GM15510 (cell line): ENCODE results near the gene CYSLTR2.

Experiments
- POLR2A ChIP-seq: IDR thresholded peaks from 3 replicates; pipeline ENCODE4 v1.6.1; 2011; ENCODE audit warnings: borderline replicate concordance; ENCODE audit not compliant: insufficient read length; ENCODE audit errors: extremely low read depth

CYSLTR2 gene

DNA sequence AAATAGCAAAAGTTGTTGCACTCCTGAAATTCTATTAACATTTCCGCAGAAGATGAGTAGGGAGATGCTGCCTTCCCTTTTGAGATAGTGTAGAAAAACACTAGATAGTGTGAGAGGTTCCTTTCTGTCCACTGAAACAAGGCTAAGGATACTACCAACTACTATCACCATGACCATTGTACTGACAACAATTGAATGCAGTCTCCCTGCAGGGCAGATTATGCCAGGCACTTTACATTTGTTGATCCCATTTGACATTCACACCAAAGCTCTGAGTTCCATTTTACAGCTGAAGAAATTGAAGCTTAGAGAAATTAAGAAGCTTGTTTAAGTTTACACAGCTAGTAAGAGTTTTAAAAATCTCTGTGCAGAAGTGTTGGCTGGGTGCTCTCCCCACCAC, 55.0 kb downstream of the CYSLTR2 start:
- no peak for TF ChIP-seq POLR2A

DNA sequence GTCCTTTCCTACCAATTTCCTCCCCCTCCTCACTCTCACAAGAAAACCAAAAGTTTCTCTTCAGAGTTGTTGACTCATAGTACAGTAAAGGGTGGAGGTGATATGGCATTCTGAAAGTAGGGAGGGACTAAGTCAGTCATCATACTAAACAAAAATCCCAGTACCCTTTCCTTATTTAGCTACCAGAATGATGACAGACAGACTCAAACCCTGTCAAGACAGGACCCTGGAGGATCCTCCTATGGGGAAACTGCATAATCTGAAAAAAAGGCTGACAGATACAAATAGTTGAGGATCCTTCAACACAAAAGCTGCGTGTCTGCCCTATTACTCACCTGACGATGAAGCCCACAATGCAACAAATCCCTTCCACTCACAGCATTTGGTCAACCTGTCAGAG, 55.5 kb downstream of the CYSLTR2 start:
- no peak for TF ChIP-seq POLR2A

DNA sequence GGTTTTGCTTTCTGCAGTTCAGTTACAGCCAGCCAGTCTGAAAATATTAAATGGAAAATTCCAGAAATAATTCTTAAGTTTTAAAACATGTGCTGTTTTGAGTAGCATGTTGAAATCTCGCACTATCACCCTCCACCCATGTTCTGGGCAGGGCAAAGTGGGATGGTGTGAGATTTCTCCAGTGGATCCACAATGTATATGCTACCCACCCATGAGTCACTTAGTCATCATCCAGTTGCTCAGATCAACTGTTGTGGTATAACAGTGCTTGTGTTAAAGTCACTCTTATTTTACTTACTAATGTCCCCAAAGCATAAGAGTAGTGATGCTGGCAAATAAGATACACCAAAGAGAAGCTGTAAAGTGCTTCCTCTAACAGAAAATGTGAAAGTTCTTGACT, 56.4 kb downstream of the CYSLTR2 start:
- no peak for TF ChIP-seq POLR2A

DNA sequence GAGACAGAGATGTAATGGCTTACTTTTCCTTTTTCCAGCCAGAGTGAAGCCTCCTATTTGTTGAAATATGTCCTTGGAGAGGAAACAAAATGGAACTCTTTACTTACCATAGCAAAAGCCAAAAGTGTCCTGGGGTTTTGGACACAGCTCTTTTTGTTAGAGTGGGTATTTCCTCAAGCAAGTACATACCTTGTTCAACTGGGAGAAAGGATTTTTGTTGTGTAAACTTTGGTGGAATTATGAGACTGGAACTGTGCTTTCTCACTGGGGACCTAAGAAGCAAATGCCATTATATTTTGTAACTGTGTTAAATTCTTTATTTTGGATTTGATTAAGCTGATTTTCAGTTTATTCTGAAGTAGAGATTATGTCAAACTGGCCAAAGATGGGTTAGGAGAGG, 58.4 kb downstream of the CYSLTR2 start:
- no peak for TF ChIP-seq POLR2A

DNA sequence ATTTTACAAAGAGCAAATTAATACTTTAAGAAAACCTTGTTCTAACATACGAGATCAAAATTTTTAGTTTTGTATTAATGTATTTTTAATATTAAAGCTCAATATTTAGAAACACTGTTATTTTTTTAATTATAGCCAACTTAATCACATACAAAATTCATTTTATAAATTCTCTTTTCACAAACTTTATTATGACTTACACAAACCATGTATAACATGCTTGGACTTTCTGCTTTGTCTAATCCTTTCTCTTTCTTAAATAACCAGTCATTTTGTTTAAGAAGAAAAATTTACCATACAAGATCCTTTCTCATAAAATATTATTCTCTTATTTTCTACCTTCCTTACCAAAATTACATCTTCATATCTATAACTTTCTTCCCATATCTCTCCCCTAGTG, 62.2 kb downstream of the CYSLTR2 start:
- no peak for TF ChIP-seq POLR2A

DNA sequence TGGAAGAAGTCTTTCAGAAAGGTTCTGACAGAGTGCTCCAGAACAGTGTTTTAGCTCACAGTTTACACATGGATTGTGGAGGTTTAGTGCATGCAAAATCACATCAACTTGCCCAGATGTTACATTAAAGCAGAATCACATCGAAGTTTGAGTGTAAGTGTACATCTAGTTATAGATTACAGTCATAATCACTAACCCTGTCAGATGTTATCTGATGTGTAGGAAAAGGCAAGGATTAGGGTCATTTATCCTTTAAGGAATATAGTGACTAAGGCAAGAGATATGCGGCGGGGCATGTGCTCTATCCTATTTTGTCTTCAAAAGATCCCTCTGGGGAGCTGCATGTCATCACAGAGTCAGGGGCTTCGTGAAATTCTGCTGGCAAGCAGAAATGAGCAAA, 66.9 kb downstream of the CYSLTR2 start:
- TF ChIP-seq POLR2A, result no peak

DNA sequence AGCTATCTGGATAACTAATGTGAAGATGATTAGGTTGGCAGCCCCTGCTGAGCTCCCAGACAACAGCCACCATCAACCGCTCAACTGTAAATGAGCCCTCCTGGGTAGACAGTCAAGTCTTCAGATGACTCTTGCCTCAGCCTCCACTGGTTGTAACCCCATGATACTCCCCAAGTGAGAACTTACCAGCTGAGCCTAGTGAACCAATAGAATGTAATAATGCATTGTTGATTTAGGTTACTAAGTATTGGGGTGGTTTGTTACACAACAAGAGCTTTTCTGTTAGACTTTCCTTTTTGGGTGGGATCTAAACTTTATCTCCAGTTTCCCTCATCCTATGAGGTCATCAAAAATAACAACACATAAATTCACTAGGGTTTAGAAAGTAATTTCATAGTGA, 69.4 kb downstream of the CYSLTR2 start:
- no peak for TF ChIP-seq POLR2A

DNA sequence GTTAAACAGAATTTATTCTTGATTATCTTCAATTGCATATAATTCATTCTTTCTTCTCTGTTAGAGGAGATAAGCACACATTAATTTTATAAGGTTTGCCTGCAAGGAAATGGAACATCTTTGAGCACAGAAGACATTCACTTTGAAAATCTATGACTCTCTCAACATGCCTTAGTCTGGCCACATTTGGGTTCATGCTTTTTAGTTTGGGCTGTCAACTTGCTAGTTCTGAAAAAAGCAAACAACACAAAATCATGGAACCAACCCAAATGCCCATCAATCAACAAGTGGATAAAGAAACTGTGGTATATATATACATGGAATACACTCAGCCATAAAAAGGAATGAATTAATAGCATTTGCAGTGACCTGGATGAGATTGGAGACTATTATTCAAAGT, 71.5 kb downstream of the CYSLTR2 start:
- TF ChIP-seq POLR2A, result no peak

DNA sequence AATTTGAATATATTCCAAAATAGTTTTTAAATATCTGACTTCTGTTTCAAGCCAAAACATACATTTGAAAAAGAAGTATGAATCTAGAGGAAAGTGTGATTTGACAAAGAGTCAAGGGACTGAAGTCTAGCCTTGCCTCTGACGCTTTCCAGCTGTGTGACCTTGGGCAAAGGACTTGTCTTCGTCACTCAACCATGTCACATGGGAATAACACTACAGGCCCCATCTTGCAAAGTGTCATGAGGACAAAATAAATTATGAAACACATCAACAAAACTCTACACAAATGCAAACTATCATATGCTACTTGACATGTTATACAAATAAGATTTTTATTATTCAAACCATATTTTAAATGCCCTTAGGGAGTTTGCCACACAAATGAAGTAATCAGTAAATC, 73.0 kb downstream of the CYSLTR2 start:
- TF ChIP-seq POLR2A, result no peak

DNA sequence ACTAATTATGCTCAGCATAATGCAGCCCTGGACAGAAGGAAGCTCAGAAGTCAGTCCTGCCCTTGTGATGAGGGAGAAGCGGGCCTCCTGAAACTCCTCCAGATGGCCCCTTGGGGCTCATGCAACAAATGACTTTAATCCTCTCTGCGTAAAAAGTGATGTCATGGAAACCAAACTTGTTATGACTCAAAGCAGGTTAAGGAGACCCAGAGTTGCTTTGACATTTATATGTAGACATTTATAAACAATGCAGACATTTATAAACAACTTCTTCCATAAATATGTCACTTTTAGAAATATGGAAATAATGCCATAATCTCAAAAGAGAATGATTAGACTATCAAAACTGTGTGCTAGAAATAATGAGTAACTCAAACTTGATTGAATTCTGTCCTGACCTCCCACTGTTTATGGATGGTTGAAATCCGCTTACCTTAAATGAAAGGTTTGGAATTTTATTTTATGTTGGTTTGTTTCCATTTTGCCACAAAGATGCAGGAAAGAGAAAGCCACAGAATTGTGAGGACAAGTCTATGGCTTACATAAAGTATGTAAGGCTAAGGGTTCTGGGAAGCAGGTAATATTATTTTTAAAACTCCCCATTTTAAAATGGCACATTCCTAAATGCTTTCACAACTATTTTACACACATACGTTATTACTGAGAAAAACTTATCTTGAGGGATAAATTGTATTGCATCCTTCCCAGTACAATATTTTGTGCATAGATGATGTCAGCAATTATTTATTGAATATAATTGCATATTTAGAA, 73.7 kb downstream of the CYSLTR2 start:
- TF ChIP-seq POLR2A, result no peak

DNA sequence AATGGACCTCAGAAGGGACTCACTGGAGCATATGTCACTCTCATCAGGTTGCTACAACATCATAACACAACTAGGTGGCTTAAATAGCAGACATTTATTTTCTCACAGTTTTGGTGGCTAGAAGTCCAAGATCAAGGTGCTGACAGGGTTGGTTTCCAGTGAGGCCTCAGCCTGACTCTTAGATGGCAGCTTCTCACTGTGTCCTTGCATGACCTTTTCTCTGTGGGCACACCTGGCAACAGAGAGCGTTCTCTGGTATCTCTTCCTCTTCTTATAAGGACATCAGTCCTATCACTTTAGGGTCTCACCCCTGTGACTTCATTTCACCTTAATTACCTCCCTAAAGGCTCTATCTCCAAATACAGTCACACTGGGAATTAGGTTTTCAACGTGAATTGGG, 74.5 kb downstream of the CYSLTR2 start:
- TF ChIP-seq POLR2A, result no peak

DNA sequence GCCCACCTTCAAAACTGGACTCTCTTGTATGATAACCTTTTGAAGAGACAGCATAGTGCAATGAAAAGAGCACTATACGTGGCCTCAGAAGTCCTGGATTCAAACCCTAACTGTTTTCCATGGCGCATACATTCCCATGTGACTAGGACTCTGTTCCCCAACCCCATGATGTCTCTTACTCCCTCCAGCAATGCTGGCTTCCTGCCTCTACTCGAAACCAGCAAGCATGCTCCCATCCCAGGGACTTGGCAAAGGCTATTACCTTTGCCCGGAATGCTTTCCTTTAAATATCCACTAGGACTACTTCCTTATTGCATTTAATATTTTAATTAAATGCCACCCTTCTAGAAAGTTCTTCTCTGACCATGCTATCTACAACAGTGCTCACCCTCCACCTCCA, 75.1 kb downstream of the CYSLTR2 start:
- no peak for TF ChIP-seq POLR2A

DNA sequence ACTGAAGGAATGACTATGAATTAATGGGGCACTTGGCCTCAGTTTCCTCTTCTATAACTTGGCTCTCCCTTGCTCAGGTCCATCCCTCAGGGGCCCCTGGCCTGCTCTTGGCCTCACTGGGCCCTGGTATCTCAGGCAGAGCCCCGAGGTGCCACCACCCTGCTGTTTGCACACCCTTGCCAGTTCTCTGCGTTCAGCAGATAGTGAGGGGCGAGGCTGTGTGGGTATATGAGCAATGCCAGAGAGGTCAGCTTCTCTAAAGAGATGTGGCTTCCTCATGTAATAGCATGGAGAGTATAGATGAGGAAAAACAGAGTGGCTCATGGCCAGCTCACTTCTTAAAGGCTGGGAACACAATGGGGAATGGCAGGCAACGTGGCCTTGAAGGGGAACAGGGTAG, 76.1 kb downstream of the CYSLTR2 start:
- no peak for TF ChIP-seq POLR2A

DNA sequence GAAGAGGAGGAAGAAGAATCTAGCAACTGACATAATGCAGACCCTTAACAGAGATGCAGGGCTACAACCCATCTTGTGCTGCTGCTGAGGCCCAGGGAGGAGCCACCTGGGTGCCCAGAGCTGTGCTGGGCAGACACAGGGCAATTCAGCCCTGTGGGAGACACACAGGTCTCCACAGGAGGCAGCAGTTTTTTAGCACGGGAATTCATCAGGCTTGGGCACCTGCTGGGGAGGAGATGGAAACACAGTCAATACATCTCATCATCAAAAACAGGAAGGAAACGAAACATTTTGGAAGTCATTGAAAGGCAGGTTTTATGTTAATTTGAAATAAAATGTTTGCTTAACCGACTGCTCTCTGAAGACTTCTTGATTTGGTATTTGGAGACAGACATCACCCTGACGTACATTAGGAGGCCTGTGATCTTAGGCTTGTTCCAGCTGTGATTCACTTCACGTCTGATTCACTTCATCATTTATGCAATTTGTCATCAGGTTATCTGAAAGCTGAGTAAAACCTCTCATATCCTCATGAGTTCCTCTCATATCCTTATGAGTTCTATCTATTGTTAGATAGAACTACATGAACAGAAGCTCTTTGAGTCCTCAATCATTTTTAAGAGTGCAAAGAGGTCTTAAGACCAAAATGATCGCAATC, 77.4 kb downstream of the CYSLTR2 start:
- TF ChIP-seq POLR2A, result no peak

DNA sequence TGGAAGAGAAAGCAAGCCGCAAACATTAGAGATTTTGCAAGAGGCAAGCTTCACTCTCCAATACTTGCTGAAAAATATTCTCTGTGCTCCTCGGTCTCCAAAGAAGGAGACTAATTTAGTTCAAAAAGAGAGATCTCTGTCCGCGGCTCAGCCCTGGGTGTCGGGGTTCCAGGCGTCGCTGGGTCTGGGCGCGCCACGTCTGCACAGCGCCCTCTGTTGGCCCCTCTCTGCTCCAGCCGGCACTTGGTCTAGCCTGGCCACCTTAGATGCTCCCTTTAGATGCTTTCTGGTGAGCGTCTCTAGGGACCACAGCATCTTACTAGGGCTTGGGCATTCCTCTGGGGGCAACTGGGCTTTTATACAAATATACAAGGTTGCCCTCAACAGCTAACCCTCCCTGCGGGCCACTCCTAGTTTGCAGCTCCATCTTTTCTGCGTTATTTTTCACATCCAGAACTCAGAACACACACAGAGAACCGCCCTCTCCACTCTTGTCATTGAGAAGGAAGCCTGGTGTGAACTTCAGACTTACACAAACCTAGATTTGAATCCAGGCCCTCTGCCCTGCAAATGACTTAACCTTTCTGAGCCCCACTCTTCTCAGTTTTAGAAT, 78.3 kb downstream of the CYSLTR2 start:
- TF ChIP-seq POLR2A, result no peak

DNA sequence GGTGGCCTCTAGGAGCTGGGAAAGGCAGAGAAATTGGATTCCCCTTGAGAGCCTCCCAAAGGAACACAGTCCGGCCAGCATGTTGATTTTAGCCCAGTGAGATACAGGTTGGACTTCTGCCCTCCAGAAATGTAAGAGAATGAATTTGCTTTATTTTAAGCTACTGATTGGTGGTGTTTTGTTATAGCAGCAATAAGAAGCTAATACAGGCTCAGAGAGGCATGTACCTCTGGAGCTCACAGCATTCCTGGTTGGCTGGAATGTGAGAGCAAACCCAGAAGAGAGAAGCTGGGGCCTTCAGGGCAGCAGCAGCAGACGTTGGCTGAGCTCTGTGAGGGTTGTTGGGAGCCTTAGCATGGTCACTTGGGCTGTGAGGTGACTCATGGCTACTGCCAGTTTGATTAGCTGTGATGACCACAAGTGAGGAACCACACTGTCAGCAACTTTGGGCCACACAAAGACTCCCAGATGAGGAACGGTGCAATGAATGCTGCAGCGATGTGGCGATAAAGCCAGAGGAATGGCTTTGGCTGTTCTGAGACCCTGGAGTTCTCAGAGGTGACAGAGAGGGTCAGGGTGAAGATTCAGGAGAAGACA, 80.1 kb downstream of the CYSLTR2 start:
- no peak for TF ChIP-seq POLR2A

DNA sequence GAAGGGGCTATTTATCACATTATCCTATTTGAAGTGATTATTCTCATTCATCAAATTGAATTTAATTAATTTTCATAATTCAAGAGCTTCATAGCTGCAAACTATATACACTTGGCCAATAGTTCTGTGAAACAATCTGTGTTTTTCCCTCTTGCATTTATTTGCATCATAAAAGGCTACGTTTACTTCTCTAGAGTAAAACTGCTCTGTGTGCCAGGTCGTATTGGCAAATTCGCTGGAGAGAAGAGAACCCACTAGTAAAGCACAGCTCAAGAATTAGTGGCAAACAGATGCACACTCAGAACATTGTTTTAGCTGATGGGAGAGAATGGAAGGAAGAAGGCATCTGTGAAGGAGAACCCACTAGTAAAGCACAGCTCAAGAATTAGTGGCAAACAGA, 81.8 kb downstream of the CYSLTR2 start:
- no peak for TF ChIP-seq POLR2A

DNA sequence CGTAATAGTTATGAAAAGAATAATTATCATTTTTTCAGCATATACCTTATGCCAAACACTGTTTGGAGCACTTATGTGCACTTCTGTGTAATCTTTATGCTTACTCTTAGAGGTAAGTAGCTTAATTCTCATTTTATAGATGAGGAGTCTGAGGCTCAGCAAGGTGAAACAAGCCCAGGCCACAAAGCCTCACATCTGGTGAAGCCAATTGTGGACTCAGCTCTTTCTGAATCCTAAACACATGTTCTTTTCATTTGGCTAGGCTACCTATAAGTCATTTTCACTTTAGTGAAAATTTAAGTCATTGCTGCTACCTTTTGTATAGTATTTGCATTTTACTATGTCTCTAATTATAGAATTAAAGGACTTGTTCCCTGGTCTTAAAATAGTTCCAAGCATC, 84.0 kb downstream of the CYSLTR2 start:
- TF ChIP-seq POLR2A, result no peak
